HEK293 (cell line): ENCODE data around the gene POLG2.

Experiments used
- CTCF ChIA-PET: fragments of 350-600 bp; formaldehyde crosslinking; extraction: SDS; loops from one replicate; lab custom pipeline; 2021; ENCODE audit warnings: antibody characterized with exemption; lab: Yijun Ruan, JAX
- POLR2A ChIA-PET: fragments of 300-600 bp; formaldehyde crosslinking; extraction: SDS; loops from one replicate; lab custom pipeline; 2020; ENCODE audit warnings: antibody characterized with exemption, inconsistent platforms; lab: Yijun Ruan, JAX
- H3K27ac ChIP-seq: fragments of 200-500 bp; sonication (Bioruptor generic); 2 replicates; pipeline ENCODE4 v1.5.1; 2014; ENCODE audit warnings: low read depth, low read length, control low read depth, inconsistent platforms; ENCODE audit errors: extremely low read depth
- H3K36me3 ChIP-seq, 2 experiments: fragments of 200-500 bp in 1 of 2; sonication (Bioruptor generic) in 1 of 2; 1 replicate in 1 of 2; 2 replicates in 1 of 2; pipeline ENCODE4 v1.5.1; 2014 to 2017; ENCODE audit warnings: inconsistent platforms in 2 of 2, low read length in 2 of 2; ENCODE audit not compliant: control insufficient read depth in 2 of 2, insufficient read depth in 1 of 2
- H3K4me1 ChIP-seq: fragments of 200-500 bp; sonication (Bioruptor generic); 2 replicates; pipeline ENCODE4 v1.5.1; 2014; ENCODE audit warnings: mild to moderate bottlenecking, low read length, inconsistent platforms; ENCODE audit not compliant: control insufficient read depth, insufficient read depth
- H3K4me3 ChIP-seq: 2 replicates; pipeline ENCODE4 v1.5.1; 2011; ENCODE audit warnings: low read depth, mild to moderate bottlenecking, control low read depth, low read length, moderate library complexity
- H3K9me3 ChIP-seq: fragments of 200-500 bp; sonication (Bioruptor generic); 2 replicates; pipeline ENCODE4 v1.5.1; 2014; ENCODE audit warnings: low read depth, low read length, inconsistent platforms; ENCODE audit not compliant: control insufficient read depth, insufficient read depth
- HOXC10 ChIP-seq: sonication (generic); formaldehyde crosslinking; IDR thresholded peaks from 2 replicates; pipeline ENCODE4 v1.8.1; 2023; ENCODE audit warnings: mild to moderate bottlenecking, missing genetic modification reagents
- HOXD13 ChIP-seq: sonication (generic); formaldehyde crosslinking; IDR thresholded peaks from 2 replicates; pipeline ENCODE4 v1.8.0; 2022; ENCODE audit warnings: missing genetic modification reagents, borderline replicate concordance
- INSM2 ChIP-seq: fragments of 450-650 bp; formaldehyde crosslinking; IDR thresholded peaks from 2 replicates; pipeline ENCODE4 v1.5.1; 2016; ENCODE audit warnings: missing biosample characterization, missing genetic modification characterization
- KLF10 ChIP-seq: fragments of 450-650 bp; IDR thresholded peaks from 2 replicates; pipeline ENCODE4 v1.5.1; 2018; ENCODE audit warnings: missing biosample characterization, mild to moderate bottlenecking, missing genetic modification characterization
- KLF8 ChIP-seq: fragments of 450-650 bp; formaldehyde crosslinking; IDR thresholded peaks from 2 replicates; pipeline ENCODE4 v1.5.1; 2016; ENCODE audit warnings: missing biosample characterization, missing genetic modification characterization
- PRDM2 ChIP-seq: fragments of 450-650 bp; formaldehyde crosslinking; IDR thresholded peaks from 2 replicates; pipeline ENCODE4 v1.5.1; 2016; ENCODE audit warnings: missing biosample characterization, missing genetic modification characterization, borderline replicate concordance
- ZBTB11 ChIP-seq: fragments of 450-650 bp; formaldehyde crosslinking; conservative IDR thresholded peaks from 2 replicates; pipeline ENCODE4 v1.5.1; 2016; ENCODE audit warnings: low read depth, missing biosample characterization, missing genetic modification characterization
- ZBTB7A ChIP-seq: fragments of 450-650 bp; formaldehyde crosslinking; IDR thresholded peaks from 2 replicates; pipeline ENCODE4 v1.5.1; 2016; ENCODE audit warnings: low read depth, missing biosample characterization, missing genetic modification characterization
- ZEB2 ChIP-seq: fragments of 450-650 bp; formaldehyde crosslinking; IDR thresholded peaks from 2 replicates; pipeline ENCODE4 v1.5.1; 2016; ENCODE audit warnings: missing biosample characterization, missing genetic modification characterization
- ZNF19 ChIP-seq: fragments of 450-650 bp; formaldehyde crosslinking; IDR thresholded peaks from 2 replicates; pipeline ENCODE4; 2016; ENCODE audit warnings: missing biosample characterization, missing genetic modification characterization, low read depth
- ZNF354C ChIP-seq: fragments of 450-650 bp; formaldehyde crosslinking; IDR thresholded peaks from 2 replicates; pipeline ENCODE4 v1.5.1; 2016; ENCODE audit warnings: missing biosample characterization, missing genetic modification characterization, low read depth, borderline replicate concordance
- ZNF404 ChIP-seq: fragments of 450-650 bp; formaldehyde crosslinking; IDR thresholded peaks from 2 replicates; pipeline ENCODE4 v1.5.1; 2017; ENCODE audit warnings: missing biosample characterization, missing genetic modification characterization
- ZNF48 ChIP-seq: fragments of 450-650 bp; formaldehyde crosslinking; IDR thresholded peaks from 2 replicates; pipeline ENCODE4 v1.5.1; 2016; ENCODE audit warnings: missing biosample characterization, missing genetic modification characterization
- ZNF518A ChIP-seq: fragments of 450-650 bp; formaldehyde crosslinking; conservative IDR thresholded peaks from 2 replicates; pipeline ENCODE4 v1.5.1; 2016; ENCODE audit warnings: low read depth, missing biosample characterization, missing genetic modification characterization
- ZNF571 ChIP-seq: fragments of 450-650 bp; formaldehyde crosslinking; IDR thresholded peaks from 2 replicates; pipeline ENCODE4 v1.5.0; 2017; ENCODE audit warnings: missing biosample characterization, missing genetic modification characterization
- ZNF585B ChIP-seq: fragments of 450-650 bp; formaldehyde crosslinking; IDR thresholded peaks from 2 replicates; pipeline ENCODE4 v1.5.1; 2016; ENCODE audit warnings: missing biosample characterization, missing genetic modification characterization
- ZNF600 ChIP-seq: fragments of 450-650 bp; formaldehyde crosslinking; IDR thresholded peaks from 2 replicates; pipeline ENCODE4 v1.5.1; 2016; ENCODE audit warnings: missing biosample characterization, missing genetic modification characterization
- ZNF629 ChIP-seq: fragments of 450-650 bp; formaldehyde crosslinking; IDR thresholded peaks from 2 replicates; pipeline ENCODE4 v1.5.1; 2017; ENCODE audit warnings: missing biosample characterization, missing genetic modification characterization
- ZNF747 ChIP-seq: fragments of 450-650 bp; formaldehyde crosslinking; IDR thresholded peaks from 2 replicates; pipeline ENCODE4 v1.5.1; 2016; ENCODE audit warnings: missing biosample characterization, missing genetic modification characterization
- ZNF843 ChIP-seq: fragments of 450-650 bp; formaldehyde crosslinking; IDR thresholded peaks from 2 replicates; pipeline ENCODE4 v1.5.1; 2016; ENCODE audit warnings: missing biosample characterization, missing genetic modification characterization

POLG2 gene

GRCh38 chr17:64439956-64440355 is 56.9 kb downstream of the POLG2 start:
- TF ChIP-seq PRDM2 (tag by site-specific recombination) (no peak), ZNF571 (tag by site-specific recombination) (no peak), ZEB2 (tag by site-specific recombination) (no peak), ZNF48 (no peak), ZBTB11 (tag by site-specific recombination) (no peak), INSM2 (no peak), ZNF629 (tag by site-specific recombination) (no peak), ZNF747 (tag by site-specific recombination) (no peak), ZNF404 (tag by site-specific recombination) (no peak), HOXC10 (CRISPR knock-in tag) (no peak), ZNF600 (no peak), KLF10 (tag by site-specific recombination) (no peak), ZNF585B (tag by site-specific recombination) (no peak), ZNF19 (no peak), ZBTB7A (tag by site-specific recombination) (no peak), ZNF843 (tag by site-specific recombination) (no peak), HOXD13 (CRISPR knock-in tag) (no peak), ZNF518A (no peak), KLF8 (no peak), ZNF354C (no peak)
- Histone ChIP-seq H3K36me3 (no peaks in the 10 kb centered on the region), H3K9me3 (no peaks in the 10 kb centered on the region), H3K27ac (no peak overlapping the region), H3K4me3 (no peak overlapping the region), H3K4me1 (no peaks in the 10 kb centered on the region)
- ChIA-PET CTCF (no interaction called here), POLR2A (no interaction called here)
